ENCODE measurements around the gene BCDIN3D.

- no peak for TF ChIP-seq CTCF (optimal IDR thresholded peaks at IDR 0.05 in 1 of 3, IDR thresholded peaks at IDR 0.05 in 1 of 3, conservative IDR thresholded peaks at IDR 0.05 in 1 of 3; ENCODE audit: extremely low read depth in 1 of 3, insufficient read depth in 2 of 3, low read length in 3 of 3)
- no peak for TF ChIP-seq EZH2 (IDR thresholded peaks at IDR 0.05; ENCODE audit: low read length)
Observed at GRCh38 chr12:49797449-49797776, 45.5 kb downstream of the BCDIN3D start.

Data from keratinocyte (primary cell).